Common myeloid progenitor, CD34-positive (primary cell): ENCODE data around the gene MEGF6.

Experiments
- CTCF ChIA-PET: fragments of 350-600 bp; sonication (Branson Sonifier 250); formaldehyde crosslinking; loops from one replicate; lab custom pipeline; 2021; ENCODE audit warnings: antibody characterized with exemption; lab: Charles Lee
- POLR2A ChIA-PET: fragments of 350-600 bp; sonication (Branson Sonifier 250); formaldehyde crosslinking; loops from one replicate; lab custom pipeline; 2021; ENCODE audit warnings: antibody characterized with exemption; lab: Charles Lee
- DNase-seq, 3 donors: peaks; one replicate each; pipeline versions ENCODE4 v3.0.0 to v3.0.0-alpha.2; 2013
- H3K27ac ChIP-seq, 2 experiments: 1 replicate in 1 of 2; 2 replicates in 1 of 2; pipeline ENCODE4 v1.7.0; 2013; ENCODE audit warnings: inconsistent platforms in 2 of 2, low read length in 2 of 2, mild to moderate bottlenecking in 2 of 2, low read depth in 1 of 2, moderate library complexity in 1 of 2; ENCODE audit not compliant: severe bottlenecking in 2 of 2, insufficient read depth in 1 of 2, poor library complexity in 1 of 2
- H3K27me3 ChIP-seq, 5 experiments: replicated peaks in 2 of 5; 1 replicate in 3 of 5; 2 replicates in 2 of 5; pipeline versions ENCODE4 v1.6.1 to v1.7.0; 2013; ENCODE audit warnings: low read length in 4 of 5, mild to moderate bottlenecking in 2 of 5, moderate library complexity in 2 of 5, inconsistent platforms in 1 of 5; ENCODE audit not compliant: insufficient read depth in 5 of 5, control insufficient read depth in 4 of 5
- H3K36me3 ChIP-seq, 4 experiments: 1 replicate in 2 of 4; 2 replicates in 2 of 4; pipeline versions ENCODE4 v1.6.1 to v1.7.0; 2013; ENCODE audit warnings: low read length in 3 of 4, control low read depth in 1 of 4, mild to moderate bottlenecking in 1 of 4; ENCODE audit not compliant: control insufficient read depth in 4 of 4, insufficient read depth in 4 of 4
- H3K4me1 ChIP-seq, 4 experiments: 1 replicate in 3 of 4; 2 replicates in 1 of 4; pipeline versions ENCODE4 v1.6.1 to v1.7.1; 2013; ENCODE audit warnings: low read length in 3 of 4, mild to moderate bottlenecking in 3 of 4, control low read depth in 1 of 4, inconsistent platforms in 1 of 4, moderate library complexity in 1 of 4; ENCODE audit not compliant: control insufficient read depth in 4 of 4, insufficient read depth in 4 of 4; ENCODE audit errors: control extremely low read depth in 1 of 4
- H3K4me3 ChIP-seq, 7 experiments: 1 replicate in 4 of 7; 2 replicates in 3 of 7; pipeline versions ENCODE4 v1.5.1 to v1.7.0; 2013; ENCODE audit warnings: mild to moderate bottlenecking in 7 of 7, low read length in 6 of 7, moderate library complexity in 6 of 7, inconsistent platforms in 2 of 7, low read depth in 2 of 7, control low read depth in 1 of 7; ENCODE audit not compliant: insufficient read depth in 4 of 7, control insufficient read depth in 1 of 7; ENCODE audit errors: extremely low read depth in 1 of 7
- H3K9me3 ChIP-seq, 5 experiments: 1 replicate in 4 of 5; 2 replicates in 1 of 5; pipeline versions ENCODE4 v1.6.1 to v1.7.1; 2013; ENCODE audit warnings: low read length in 4 of 5, mild to moderate bottlenecking in 2 of 5, inconsistent platforms in 1 of 5, low read depth in 1 of 5, moderate library complexity in 1 of 5; ENCODE audit not compliant: control insufficient read depth in 4 of 5, insufficient read depth in 2 of 5; ENCODE audit errors: control extremely low read depth in 1 of 5
- WGBS: methylation state at CpG from one replicate; pipeline ENCODE4 v1.1.5; 2013; ENCODE audit not compliant: insufficient coverage; 5-methylcytosine and 5-hydroxymethylcytosine counted together

MEGF6 gene

GRCh38 chr1:3488432-3488831 is 122.9 kb downstream of the MEGF6 start:
- POLR2A ChIA-PET = no interaction called here
- Histone ChIP-seq H3K27ac (no peak overlapping the region), H3K4me3 (no peak overlapping the region), H3K4me1 (peaks cover 0 to 8% (median 4%) of the 10 kb centered on the region in 4 experiments), H3K36me3 (peaks cover 4 to 28% (median 15%) of the 10 kb centered on the region in 4 experiments), H3K27me3 (no peaks in the 10 kb centered on the region), H3K9me3 (peaks cover 0 to 14% (median 10%) of the 10 kb centered on the region in 5 experiments)
- CTCF ChIA-PET = interaction anchor here (1.1 to 1.7 kb wide), 3 partner anchors 35 to 134 kb away, joined by 3 to 11 read pairs (median 6); no protein-coding TSS in a partner anchor
- DNase-seq = no peak
- WGBS = 95% methylated on average over 3 of the region's 4 CpGs

- no peak for DNase-seq
- WGBS = 98% methylated on average over 13 of the region's 14 CpGs
- CTCF ChIA-PET = interaction anchor here (1.0 to 2.8 kb wide), 4 partner anchors 14 to 134 kb away, joined by 3 to 21 read pairs (median 8); no protein-coding TSS in a partner anchor
Measured at GRCh38 chr1:3485016-3485415, 126.3 kb downstream of the MEGF6 start.

DNA sequence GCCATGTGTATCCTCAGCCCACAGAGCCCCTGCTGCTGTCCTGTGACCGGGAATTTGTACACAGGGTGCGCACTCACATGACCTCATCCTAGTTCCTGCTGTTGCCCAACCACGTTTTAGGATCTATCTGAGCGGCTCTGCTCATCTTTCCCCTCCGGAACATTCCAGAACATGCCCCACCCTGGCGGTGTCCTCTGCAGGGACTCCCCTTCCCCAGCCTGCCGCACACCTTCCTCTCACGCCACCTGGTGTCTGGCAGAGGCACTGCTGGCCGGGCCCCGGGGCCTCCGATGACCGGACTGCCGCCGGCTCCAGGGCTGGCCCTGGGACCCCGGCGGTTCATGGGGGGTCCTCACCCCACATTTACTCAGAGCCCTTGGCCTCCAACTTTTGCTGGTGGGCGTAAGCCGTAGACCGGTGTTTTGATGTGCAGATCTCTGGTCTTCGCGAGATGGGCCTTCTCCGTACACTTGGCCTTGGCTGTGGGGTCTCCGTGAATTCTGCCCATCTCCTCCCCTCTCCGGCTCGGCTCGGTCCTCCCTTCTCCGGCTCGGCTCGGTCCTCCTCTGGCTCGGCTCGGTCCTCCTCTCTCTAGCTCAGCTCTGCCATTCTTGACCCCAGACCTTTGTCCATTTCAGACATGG is 127.4 kb downstream of the MEGF6 start:
- ChIA-PET CTCF (interaction anchor here (0.8 to 2.8 kb wide), 4 partner anchors 17 to 135 kb away, joined by 3 to 21 read pairs (median 8); no protein-coding TSS in a partner anchor), POLR2A (no interaction called here)
- Histone ChIP-seq H3K36me3 (peaks cover 0 to 9% (median 5%) of the 10 kb centered on the region in 4 experiments), H3K4me1 (peaks cover 0 to 1% (median 0%) of the 10 kb centered on the region in 4 experiments), H3K4me3 (no peak overlapping the region), H3K27me3 (peaks cover 0 to 24% (median 0%) of the 10 kb centered on the region in 5 experiments), H3K27ac (no peak overlapping the region), H3K9me3 (peaks cover 0 to 9% (median 8%) of the 10 kb centered on the region in 5 experiments)
- 65% methylated on average over 23 of the region's 31 CpGs for WGBS
- peak in 2 of 3 donors; percentile 34 to 48 for DNase-seq

More at GRCh38 chr1:3485016-3485415, 126.3 kb downstream of the MEGF6 start:
- H3K4me3 ChIP-seq = no peak overlapping the region
- H3K27me3 ChIP-seq = peaks cover 0 to 13% (median 0%) of the 10 kb centered on the region in 5 experiments
- peaks cover 0 to 1% (median 0%) of the 10 kb centered on the region in 4 experiments for H3K4me1 ChIP-seq
- peaks cover 0 to 14% (median 10%) of the 10 kb centered on the region in 5 experiments for H3K9me3 ChIP-seq
- H3K27ac ChIP-seq = no peak overlapping the region
- H3K36me3 ChIP-seq = peaks cover under 1 to 20% (median 10%) of the 10 kb centered on the region in 4 experiments
- POLR2A ChIA-PET = no interaction called here

DNA sequence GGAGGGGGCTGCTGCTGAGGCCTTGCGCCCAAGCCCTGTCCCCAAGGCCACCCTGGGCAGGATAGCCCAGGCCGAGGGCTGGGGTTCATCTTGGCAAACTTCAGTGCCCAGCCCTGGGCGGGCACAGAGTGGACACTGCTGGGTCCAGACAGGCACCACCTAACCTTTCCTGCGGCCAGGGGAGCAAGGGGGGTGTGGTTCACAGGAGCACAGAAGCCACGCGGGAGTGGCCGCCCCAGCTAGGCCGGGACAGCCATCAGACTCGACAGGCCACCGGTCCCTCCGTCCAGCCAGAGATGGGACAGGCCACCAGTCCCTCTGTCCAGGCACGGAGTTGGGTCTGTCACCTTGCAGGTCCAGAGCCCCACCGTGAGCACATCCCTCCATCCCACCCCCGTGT is 127.9 kb downstream of the MEGF6 start:
- no peak for DNase-seq
- 93% methylated on average over 11 of the region's 14 CpGs for WGBS
- ChIA-PET CTCF (interaction anchor here (1.0 to 3.8 kb wide), 6 partner anchors 9 to 137 kb away, joined by 3 to 26 read pairs (median 4); no protein-coding TSS in a partner anchor), POLR2A (no interaction called here)
- Histone ChIP-seq H3K27me3 (peaks cover 0 to 24% (median 0%) of the 10 kb centered on the region in 5 experiments), H3K4me3 (no peak overlapping the region), H3K9me3 (peaks cover 0 to 3% (median 3%) of the 10 kb centered on the region in 5 experiments), H3K27ac (no peak overlapping the region), H3K4me1 (peaks cover 0 to 1% (median 0%) of the 10 kb centered on the region in 4 experiments), H3K36me3 (peaks cover 0 to 3% (median 0%) of the 10 kb centered on the region in 4 experiments)

- Histone ChIP-seq H3K9me3 (no peaks in the 10 kb centered on the region), H3K4me3 (no peak overlapping the region), H3K36me3 (no peaks in the 10 kb centered on the region), H3K4me1 (peaks cover 0 to 1% (median 0%) of the 10 kb centered on the region in 4 experiments), H3K27ac (no peak overlapping the region), H3K27me3 (peaks cover 0 to 24% (median 0%) of the 10 kb centered on the region in 5 experiments)
- ChIA-PET CTCF (interaction anchor here (1.0 to 3.8 kb wide), 7 partner anchors 10 to 138 kb away, joined by 3 to 26 read pairs (median 4); no protein-coding TSS in a partner anchor), POLR2A (no interaction called here)
- DNase-seq = peak in 2 of 3 donors; percentile 49 to 54
- 50% methylated on average over 18 of the region's 18 CpGs for WGBS
Measured at GRCh38 chr1:3482378-3482849, 128.9 kb downstream of the MEGF6 start.

- Histone ChIP-seq H3K9me3 (no peaks in the 10 kb centered on the region), H3K4me3 (no peak overlapping the region), H3K4me1 (peaks cover 0 to 1% (median 0%) of the 10 kb centered on the region in 4 experiments), H3K36me3 (no peaks in the 10 kb centered on the region), H3K27ac (no peak overlapping the region), H3K27me3 (peaks cover 0 to 24% (median 0%) of the 10 kb centered on the region in 5 experiments)
- 80% methylated on average over 18 of the region's 20 CpGs for WGBS
- no peak for DNase-seq
- ChIA-PET CTCF (interaction anchor here (1.4 to 3.8 kb wide), 5 partner anchors 9 to 139 kb away, joined by 4 to 26 read pairs (median 6); no protein-coding TSS in a partner anchor), POLR2A (no interaction called here)
Measured at GRCh38 chr1:3481836-3482375, 129.4 kb downstream of the MEGF6 start.
